ENCODE measurements around the gene ATP2A2. TPM values are rescaled to one million over a fixed set of nuclear protein-coding genes. Genes with fewer than 3 reads are reported as not detected.

Gene ATP2A2
- total RNA-seq, result 100 to 1,000 TPM; 206 TPM

DNA sequence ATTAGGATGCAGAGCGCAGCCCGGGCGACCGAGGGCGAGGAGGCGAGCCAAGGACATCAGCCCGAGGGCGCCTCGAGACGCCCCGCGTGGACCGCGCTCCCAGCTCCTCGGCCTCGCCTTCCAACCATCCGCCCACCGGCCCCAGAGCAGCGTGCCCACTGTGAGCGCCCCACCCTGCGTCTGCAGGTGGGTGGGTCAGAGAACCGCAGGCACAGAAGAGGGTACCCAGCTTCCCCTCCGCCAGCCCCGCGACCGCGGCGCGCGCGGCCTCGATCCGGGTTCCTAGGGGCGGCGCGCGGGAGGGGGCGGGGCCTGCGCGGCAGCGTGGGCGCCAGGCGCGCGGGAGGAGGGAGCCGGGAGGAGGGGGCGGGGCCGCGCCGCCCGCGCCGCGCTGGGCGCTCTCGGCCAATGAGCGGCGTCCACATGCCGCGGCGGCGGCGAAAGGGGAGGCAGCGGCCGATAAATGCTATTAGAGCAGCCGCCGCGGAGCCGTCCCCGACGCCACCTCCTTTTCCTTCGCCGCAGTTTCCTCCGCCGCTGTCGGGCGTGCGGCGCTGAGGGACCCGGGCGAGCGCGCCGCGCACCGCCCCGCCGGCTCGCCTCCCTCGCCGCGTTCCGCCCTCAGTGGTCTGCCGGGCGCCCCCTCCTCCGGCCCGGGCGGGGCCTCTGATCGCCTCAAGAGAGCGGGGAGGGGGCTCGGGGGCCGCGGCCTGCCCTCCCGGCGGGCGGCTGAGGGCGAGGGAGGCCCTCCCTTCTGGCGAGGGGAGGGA lies at the start of gene ATP2A2:
ATP2A2 (plus strand) TSS at position 469 of the 770 bp plus-strand sequence. CDS start 543 bp downstream, outside the sequence.
- POLR2A ChIA-PET, result interaction anchor here (0.5 to 1.5 kb wide), 10 partner anchors 16 to 1405 kb away, joined by 3 to 9 read pairs (median 4); partner anchors contain the start of genes ACAD10, ANAPC7, ARPC3 and BRAP
- CTCF ChIA-PET, result interaction anchor here (0.8 to 1.1 kb wide), 4 partner anchors 31 to 188 kb away, joined by 3 to 4 read pairs (median 3); partner anchors contain the start of gene FAM216A

DNA sequence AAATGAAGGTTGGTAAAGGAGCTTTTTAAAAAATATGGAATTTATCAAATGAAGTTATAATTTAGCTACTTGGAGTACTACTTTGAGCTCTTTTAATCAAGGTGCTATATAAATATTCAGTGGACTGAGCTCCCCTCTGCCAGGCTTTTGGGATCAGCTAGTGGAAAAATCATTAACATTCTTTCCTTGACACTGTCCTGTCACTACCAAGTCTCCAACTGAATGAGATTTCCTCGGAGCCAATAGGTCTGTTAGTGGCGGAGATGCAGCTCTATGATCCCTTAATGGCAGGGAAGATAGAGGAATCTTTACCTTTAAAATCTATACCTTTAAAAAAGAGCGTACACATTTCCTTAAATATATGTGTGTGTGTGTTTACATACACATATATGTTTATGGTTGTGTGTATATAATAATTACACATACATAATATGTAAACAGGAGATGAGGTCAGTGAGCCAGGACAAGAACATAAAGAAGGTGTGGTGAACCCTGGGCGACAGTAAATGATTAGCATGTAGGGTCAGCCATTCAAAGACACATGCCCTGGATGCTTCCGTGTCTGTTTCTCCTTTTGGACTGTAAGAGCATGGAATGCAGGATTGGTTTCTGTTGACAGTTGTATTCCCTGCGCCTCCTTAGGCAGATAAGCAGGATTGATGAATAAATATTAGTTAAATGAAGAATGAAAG lies 47.7 kb upstream of the ATP2A2 start:
- ChIA-PET CTCF (no interaction called here), POLR2A (no interaction called here)

DNA sequence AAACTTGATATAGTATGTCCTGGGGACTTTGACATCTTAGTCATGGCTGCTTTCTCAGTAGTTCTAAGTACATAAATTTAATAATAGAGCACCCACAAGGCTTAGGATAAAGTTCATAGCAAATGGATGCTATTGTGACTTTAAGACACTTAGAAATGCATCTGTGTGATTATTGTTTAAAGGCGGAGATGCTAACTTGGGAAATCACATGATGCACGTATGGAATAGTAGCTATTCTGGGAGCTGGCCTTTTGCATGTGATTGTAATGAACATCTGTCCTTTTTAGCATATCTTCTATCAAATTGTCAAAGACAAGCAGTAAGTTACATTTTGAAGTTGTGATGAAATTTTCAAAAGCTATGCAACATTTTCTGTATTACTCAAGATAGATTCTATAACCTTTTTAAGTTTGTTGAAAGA lies 46.7 kb upstream of the ATP2A2 start:
- CTCF ChIA-PET, result no interaction called here
- POLR2A ChIA-PET, result no interaction called here

DNA sequence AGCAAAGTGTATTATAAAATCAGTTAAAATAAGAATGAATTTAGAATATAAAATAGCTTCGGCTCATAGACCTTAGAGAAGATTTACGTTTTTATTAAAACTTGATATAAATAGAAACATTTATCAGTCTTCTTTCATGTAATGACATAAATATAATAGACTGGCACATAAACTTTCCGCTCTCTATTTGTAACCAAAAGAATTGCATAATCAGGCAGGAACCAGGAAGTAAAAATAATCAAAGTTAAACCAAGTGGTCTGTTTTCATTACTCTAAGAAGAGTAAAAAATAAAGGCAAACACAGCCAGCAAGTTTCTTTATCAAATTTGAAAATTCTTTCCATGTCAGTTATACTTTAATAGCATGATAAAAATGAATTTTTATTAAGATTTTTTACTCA lies 46.3 kb upstream of the ATP2A2 start:
- POLR2A ChIA-PET, result no interaction called here

DNA sequence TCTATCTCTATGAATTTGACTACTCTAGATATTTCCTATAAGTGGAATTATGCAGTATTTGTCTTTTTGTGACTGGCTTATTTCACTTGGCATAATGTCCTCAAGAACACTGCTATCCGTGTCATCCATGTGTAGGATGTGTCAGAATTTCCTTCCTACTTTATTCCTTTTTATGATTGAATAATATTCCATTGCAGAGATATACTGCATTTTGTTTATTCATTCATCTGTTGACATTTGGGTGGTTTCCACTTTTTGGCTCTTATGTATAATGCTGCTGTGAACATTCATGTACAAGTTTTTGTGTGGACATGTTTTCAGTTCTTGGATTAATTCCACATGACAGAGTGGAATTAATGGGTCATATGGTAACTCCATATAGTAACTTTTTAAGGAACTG lies 45.7 kb upstream of the ATP2A2 start:
- ChIA-PET POLR2A (no interaction called here), CTCF (no interaction called here)

More for the DNA sequence above, 46.3 kb upstream of the ATP2A2 start:
- CTCF ChIA-PET, result no interaction called here

DNA sequence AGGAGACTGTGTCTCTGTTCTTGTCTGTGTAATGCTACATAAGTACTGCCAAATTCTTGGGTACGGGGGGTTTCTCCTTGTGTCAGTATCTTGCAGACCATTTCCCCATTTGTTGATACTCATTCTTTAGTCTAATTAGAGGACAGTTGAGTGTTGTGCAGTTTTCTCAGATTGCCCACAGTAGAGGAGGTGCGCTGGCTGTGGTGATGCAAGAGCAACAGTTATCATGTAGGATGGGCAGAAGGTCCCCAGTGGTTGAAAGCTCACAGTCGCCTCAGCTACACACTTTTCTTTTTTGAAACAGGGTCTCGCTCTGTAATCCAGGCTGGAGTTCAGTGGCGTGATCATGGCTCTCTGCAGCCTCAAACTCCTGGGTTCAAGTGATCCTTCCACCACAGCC lies 37.8 kb upstream of the ATP2A2 start:
- POLR2A ChIA-PET, result interaction anchor here (0.6 kb wide), 1 partner anchor 22 kb away, joined by 6 read pairs; no protein-coding TSS in a partner anchor
- CTCF ChIA-PET, result no interaction called here

DNA sequence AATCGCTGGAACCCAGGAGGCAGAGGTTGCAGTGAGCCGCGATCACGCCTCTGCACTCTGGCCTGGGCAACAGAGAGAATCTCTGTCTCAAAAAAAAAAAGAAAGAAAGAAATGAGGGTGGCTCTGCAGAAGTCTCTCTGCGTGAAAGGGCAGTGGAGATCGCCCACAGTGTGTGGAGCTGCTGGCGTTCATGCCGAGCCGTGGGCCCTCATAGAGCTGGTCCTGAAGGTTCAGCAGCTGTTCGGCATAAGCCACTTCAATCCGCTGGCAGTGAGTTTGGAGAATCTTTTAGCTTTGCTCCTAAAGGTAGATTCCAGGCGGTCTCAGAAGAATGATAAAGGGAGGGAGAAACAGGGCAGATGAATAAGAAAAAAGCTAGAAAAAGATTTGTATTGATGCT lies 36.7 kb upstream of the ATP2A2 start:
- POLR2A ChIA-PET, result interaction anchor here (0.7 kb wide), 1 partner anchor 38 kb away, joined by 3 read pairs; no protein-coding TSS in a partner anchor
- CTCF ChIA-PET, result interaction anchor here (0.7 to 2.5 kb wide), 3 partner anchors 142 to 215 kb away, joined by 3 to 7 read pairs (median 3); no protein-coding TSS in a partner anchor

DNA sequence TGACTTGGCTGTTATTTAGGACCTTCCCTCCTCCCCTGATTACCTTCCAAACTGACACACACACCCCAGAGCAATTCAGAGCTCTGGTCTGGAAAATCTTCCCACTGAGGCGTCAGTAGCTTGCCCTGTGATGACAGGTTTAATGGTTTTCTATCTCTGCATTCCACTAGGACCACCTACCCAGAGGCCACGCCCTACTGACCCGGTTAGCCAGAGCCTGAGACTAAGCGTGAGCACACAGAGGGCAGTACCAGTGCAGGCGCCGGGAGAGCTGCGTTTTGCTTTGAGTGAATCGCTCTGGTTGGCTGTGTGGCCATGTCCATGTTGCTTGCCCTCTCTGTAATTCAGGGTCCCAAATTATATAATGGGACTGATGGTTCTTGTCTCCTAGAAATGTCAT lies 36.2 kb upstream of the ATP2A2 start:
- CTCF ChIA-PET, result interaction anchor here (1.1 to 2.5 kb wide), 2 partner anchors 142 to 148 kb away, joined by 3 to 7 read pairs; no protein-coding TSS in a partner anchor
- POLR2A ChIA-PET, result interaction anchor here (0.7 kb wide), 1 partner anchor 38 kb away, joined by 3 read pairs; no protein-coding TSS in a partner anchor

DNA sequence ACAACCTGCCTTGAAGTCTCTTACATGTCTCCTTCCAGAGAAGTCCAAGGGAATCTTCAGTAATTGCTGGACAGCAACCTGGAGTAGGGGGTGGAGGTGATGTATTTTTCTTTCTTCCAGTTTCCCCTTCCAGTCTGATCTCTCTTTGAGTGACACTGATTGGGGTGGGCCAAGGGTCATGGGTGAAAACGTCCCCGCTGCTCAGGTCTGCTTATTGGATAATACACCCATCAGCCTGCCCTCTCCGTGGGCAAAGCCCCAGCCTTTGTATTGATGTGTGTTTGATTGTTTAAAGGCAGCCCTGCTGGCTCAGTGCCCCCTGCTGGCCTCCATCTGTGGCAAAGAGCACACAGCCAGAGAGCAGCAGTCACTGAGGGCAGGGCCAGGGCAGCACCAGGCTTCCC lies 35.7 kb upstream of the ATP2A2 start:
- CTCF ChIA-PET, result interaction anchor here (1.1 to 2.5 kb wide), 3 partner anchors 32 to 148 kb away, joined by 3 to 7 read pairs (median 3); no protein-coding TSS in a partner anchor
- POLR2A ChIA-PET, result no interaction called here

DNA sequence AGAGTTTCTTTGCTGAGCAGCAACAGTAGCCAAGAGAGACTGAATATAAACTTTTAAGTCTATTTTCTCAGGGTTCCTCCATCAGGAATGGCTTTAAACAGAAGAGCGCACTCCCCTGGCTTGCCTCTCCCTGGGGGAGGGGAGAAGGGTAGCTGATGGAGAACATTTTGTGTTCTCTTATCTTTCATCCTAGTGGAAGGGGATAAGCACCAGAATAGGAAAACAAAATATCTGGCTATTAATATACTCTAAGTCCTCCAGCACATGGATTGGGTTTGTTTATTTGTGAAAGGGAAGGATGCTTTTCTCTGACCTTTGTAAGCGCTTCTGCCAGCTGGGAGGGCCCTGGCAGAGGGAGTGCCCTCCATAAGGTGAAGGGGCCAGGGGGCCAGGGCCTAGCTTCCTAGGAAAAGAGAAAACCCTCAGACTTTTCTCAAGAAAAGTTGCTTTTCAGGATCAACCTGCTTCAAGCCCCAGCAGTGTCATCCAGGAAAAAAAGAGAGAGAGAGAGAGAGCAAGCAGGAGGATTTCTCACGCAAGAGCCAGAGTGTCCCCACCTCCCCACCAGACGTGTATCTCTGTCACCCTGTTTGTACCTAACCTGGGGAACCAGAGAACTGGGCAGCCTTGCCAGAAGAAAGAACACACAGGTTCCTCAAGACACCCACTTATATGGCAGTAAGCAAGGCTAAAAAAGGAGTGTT lies 34.3 kb upstream of the ATP2A2 start:
- CTCF ChIA-PET, result interaction anchor here (1.2 kb wide), 1 partner anchor 34 kb away, joined by 3 read pairs; no protein-coding TSS in a partner anchor
- POLR2A ChIA-PET, result no interaction called here

DNA sequence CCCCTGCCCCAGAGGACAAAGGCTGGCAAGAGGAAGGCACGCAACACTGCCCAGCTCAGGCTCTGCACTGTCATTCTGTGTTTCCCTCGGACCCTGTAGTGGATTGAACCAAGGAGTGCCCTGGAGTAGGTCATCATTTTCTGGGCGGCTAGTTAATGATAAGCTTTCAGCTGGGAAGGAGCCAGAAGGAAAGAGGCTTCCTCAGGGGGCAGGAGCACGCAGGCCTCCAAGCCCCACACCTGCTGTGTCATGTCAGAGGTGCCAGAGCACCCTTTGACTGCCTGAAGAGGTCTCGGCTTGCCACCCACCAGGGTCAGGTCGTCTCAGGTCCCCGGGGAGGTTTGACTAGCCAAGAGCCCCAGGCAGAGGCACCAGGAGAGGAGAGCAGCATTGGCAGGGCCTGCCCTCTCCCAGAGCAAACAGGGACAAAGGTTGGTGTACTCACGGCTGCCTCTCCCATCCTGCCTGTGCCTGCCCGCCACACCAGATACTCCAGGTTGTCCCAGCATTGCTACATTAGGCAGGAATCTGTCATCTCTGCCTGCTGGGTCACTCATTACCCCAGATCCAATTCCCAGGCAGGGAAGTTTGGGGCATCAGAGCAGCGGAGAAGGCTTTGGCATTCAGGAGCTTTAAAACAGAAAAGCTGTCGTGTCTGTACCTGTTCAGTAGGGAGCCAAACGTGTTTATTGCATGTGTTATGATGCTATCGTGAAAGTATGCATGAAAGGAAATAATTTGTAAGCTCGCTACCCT lies 33.5 kb upstream of the ATP2A2 start:
- ChIA-PET POLR2A (no interaction called here), CTCF (interaction anchor here (1.1 kb wide), 1 partner anchor 146 kb away, joined by 3 read pairs; no protein-coding TSS in a partner anchor)

DNA sequence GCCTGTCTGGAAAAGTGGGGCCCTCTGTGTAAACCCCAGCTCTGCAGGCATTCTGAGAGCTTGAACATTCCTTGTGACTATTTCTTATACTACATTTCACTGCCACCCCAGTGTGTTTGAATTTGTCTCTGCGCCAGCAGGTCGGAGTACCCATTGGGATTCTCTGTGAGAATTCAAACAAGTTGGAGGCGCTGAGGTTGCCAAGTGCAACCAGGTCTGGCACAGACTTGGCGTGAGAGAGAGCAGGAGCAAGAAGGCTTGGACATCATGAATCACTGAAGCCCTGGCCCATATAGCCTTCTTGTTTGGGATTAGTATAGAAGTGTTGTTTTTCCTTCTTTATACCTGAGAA lies 33.0 kb upstream of the ATP2A2 start:
- POLR2A ChIA-PET, result no interaction called here
- CTCF ChIA-PET, result interaction anchor here (1.1 kb wide), 1 partner anchor 146 kb away, joined by 3 read pairs; no protein-coding TSS in a partner anchor

DNA sequence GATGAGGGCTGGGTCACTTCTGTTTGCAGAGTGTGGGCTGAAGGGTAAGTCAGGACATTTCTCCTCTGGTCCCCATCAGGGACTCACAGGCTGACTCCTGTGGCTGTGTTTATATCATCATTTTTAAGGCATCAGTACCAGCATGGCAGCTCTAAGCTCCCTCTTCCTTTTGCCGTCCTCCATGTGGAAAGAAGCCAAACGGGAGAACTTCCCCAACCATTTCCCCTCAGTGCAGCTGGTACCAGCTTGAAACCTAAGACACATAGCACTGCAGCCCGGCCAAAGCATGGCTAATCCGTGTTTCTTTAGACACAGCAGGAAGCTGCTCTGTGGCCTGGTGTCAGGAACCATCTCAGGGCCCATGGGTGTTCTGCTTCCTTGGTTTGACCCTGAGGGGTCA lies 31.9 kb upstream of the ATP2A2 start:
- POLR2A ChIA-PET, result no interaction called here
- CTCF ChIA-PET, result no interaction called here

DNA sequence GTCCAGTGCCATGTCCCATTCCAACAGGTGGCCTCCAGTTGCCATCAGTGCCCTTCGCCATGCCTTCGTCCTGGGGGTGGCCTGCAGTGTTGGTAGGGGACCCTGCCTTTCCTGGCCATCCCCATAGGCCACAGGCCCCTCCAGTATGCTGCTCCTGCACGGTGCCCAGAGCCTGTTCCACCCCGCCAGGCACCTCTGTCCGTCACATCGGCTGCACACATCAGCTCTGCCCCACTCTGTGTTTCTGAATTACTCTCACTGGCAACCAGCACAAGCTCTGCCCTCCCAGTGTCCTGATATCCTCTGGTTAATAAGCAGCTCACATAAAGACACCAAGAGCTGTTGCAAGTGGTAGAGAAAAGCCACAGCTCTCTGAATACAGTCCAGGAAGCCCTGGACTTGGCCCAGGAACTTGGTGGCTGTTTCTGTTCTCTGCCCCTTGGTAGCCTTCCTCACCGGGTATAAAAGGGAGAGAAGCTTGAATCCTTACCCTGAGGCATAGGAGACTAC lies 31.3 kb upstream of the ATP2A2 start:
- CTCF ChIA-PET, result no interaction called here
- POLR2A ChIA-PET, result no interaction called here

DNA sequence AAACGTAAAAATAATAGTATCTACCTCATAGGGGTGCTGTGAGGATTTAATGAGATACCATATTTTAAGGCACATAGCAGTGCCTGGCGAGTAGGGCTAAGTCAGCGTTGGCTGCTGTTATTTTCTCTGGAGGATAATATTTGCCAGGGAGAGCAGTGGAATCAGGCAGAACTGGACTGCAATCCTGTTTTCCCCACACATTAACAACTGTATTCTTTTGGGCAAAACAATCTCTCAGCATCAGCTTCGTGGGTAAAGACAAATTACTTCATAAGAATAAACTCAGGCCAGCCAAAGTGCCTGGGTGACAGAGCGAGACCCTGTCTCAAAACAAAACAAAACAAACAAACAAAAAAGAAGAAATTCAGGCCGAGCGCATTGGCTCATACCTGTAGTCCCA lies 29.7 kb upstream of the ATP2A2 start:
- ChIA-PET CTCF (no interaction called here), POLR2A (no interaction called here)

DNA sequence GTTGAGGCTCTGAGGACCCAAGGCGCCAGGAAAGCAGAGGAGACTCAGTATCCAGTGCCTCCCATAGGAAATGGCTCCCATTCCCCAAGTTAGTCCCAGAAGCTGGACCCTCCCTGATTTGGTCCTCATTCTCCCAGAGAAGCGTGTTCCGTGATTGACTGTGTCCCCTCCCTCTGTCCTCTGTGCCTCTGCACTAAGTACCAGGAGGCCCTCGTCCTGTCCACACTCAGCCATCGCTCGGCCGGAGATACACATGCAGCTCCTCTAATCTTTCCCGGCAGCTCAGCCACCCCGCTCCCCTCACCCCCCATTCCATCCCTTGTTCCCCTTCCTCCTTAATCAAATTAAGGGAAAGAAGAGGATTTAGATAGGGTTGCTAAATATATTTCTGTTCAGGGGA lies 28.3 kb upstream of the ATP2A2 start:
- POLR2A ChIA-PET, result interaction anchor here (0.6 kb wide), 1 partner anchor 749 kb away, joined by 3 read pairs; no protein-coding TSS in a partner anchor
- CTCF ChIA-PET, result no interaction called here

DNA sequence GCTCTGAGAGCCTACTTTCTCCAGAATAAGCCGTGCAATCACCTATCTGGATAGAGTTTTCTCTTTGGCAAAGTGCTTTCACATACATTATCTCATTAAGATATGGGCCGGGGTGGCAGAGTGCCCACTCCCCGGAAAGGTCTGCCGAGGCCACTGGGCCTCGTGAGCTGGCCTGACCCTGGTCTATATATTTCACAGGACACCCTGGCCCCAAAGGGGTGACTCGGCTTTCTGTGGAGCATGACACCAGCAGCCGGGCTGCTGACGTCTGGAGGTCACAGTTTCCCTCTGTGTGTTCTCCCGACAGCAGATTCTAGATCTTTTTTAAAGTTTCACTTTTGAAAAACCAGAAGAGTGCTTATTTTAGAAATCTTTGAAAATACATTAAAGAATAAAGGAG lies 27.9 kb upstream of the ATP2A2 start:
- POLR2A ChIA-PET, result no interaction called here
- CTCF ChIA-PET, result no interaction called here

DNA sequence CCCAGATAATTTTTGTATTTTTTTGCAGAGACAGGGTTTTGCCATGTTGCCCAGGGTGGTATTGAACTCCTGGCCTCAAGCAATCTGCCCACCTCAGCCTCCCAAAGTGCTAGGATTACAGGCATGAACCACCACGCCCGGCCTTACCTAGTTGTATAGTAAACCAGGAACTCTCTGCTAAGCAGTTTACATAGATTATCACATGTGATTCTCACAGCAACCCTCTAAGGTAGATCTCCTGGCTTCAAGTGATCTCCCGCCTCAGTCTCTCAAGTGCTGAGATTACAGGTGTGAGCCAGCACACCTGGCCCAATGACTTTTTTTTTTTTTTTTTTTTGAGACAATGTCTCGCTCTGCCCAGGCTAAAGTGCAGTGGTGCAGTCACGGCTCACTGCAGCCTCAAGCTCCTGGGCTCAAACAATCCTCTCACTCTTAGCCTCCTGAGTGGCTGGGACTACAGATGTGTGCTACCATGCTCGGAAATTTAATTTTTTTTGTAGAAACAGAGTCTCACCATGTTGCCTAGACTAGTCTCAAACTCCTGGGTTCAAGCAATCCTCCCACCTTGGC lies 26.0 kb upstream of the ATP2A2 start:
- ChIA-PET POLR2A (interaction anchor here (0.6 kb wide), 1 partner anchor 152 kb away, joined by 4 read pairs; no protein-coding TSS in a partner anchor), CTCF (no interaction called here)

All from activated CD8-positive, alpha-beta memory T cell treated with anti-CD3 and anti-CD28 coated beads for 36 hours (primary cell).